ENCODE results near the gene ARHGEF1. TPM values are rescaled to one million over a fixed set of nuclear protein-coding genes. Genes with fewer than 3 reads are reported as not detected.

Gene ARHGEF1
- total RNA-seq, 2 donors from 2014 or later, result 43.8 to 104 TPM

DNA sequence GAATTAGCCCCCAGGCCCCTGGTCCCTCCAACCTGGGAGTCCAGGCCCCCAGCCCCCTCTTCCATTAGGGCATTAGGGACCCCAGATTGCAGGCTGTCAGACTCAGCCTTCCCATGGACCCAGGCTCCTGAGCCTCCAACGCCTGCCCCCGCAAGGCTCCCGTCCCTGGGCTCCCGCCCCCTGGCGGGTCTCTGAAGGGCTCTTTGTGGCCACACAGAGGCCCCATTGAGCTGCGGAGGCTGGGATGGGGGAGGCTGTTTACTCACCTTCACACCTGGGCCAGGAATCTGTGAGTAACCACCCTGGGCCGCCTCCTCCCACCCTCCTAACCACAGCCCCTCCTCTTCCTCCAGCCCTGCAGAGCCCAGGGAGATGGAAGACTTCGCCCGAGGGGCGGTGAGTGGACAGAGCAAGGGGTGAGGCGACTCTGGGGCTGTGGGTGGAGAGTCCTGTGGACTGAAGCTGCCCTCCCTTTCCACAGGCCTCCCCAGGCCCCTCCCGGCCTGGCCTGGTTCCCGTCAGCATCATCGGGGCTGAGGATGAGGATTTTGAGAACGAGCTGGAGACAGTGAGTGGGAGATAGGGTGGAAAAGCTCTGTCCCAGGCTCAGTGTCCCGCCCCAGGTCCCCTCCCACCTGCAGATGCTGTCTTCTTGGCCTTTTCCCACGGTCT lies 4.9 kb downstream of the ARHGEF1 start:
- no peak for TF ChIP-seq POLR2A (IDR thresholded peaks at IDR 0.05)
- TF ChIP-seq, protein P1, sequence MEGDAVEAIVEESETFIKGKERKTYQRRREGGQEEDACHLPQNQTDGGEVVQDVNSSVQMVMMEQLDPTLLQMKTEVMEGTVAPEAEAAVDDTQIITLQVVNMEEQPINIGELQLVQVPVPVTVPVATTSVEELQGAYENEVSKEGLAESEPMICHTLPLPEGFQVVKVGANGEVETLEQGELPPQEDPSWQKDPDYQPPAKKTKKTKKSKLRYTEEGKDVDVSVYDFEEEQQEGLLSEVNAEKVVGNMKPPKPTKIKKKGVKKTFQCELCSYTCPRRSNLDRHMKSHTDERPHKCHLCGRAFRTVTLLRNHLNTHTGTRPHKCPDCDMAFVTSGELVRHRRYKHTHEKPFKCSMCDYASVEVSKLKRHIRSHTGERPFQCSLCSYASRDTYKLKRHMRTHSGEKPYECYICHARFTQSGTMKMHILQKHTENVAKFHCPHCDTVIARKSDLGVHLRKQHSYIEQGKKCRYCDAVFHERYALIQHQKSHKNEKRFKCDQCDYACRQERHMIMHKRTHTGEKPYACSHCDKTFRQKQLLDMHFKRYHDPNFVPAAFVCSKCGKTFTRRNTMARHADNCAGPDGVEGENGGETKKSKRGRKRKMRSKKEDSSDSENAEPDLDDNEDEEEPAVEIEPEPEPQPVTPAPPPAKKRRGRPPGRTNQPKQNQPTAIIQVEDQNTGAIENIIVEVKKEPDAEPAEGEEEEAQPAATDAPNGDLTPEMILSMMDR (IDR thresholded peaks at IDR 0.05), result peak in 4 of 7 experiments; percentile 21 to 50 (median 34)
- no peaks in the 10 kb centered on the region for H3K27me3 ChIP-seq
- DNase-seq (peak; percentile 58 to 76 (median 72)), ATAC-seq (peak; percentile 16)
- peaks cover 36% of the 10 kb centered on the region for H3K4me1 ChIP-seq
- 31 to 32% methylated on average over 10 to 16 of the region's 17 CpGs for WGBS, 2 donors
- no peak overlapping the region for H3K4me3 ChIP-seq
- H3K9me3 ChIP-seq, result no peaks in the 10 kb centered on the region
- intact Hi-C loops (cut with DNase I), result no loop called here
- H3K36me3 ChIP-seq (replicated peaks in 1 of 2; ENCODE audit: insufficient read depth in 1 of 2, low read depth in 2 of 2), result no peaks in the 10 kb centered on the region
- H3K27ac ChIP-seq, result peak overlapping the region in 3 of 4 donors; percentile 43 to 72 (median 54)

GRCh38 chr19:41888926-41889325 lies 5.9 kb downstream of the ARHGEF1 start:
- DNase-seq, result no peak
- ATAC-seq, result no peak
- H3K27me3 ChIP-seq, result no peaks in the 10 kb centered on the region
- H3K9me3 ChIP-seq, result no peaks in the 10 kb centered on the region
- WGBS, 2 donors, result 82 to 91% methylated on average over 12 of the region's 12 CpGs
- peaks cover 36% of the 10 kb centered on the region for H3K4me1 ChIP-seq
- H3K27ac ChIP-seq, result no peak overlapping the region
- intact Hi-C loops (cut with DNase I), result no loop called here
- no peaks in the 10 kb centered on the region for H3K36me3 ChIP-seq (replicated peaks in 1 of 2; ENCODE audit: insufficient read depth in 1 of 2, low read depth in 2 of 2)
- no peak overlapping the region for H3K4me3 ChIP-seq
- TF ChIP-seq POLR2A (IDR thresholded peaks at IDR 0.05), result no peak
- TF ChIP-seq, protein P1 (IDR thresholded peaks at IDR 0.05), result no peak

- Histone ChIP-seq H3K36me3 (replicated peaks in 1 of 2; ENCODE audit: insufficient read depth in 1 of 2, low read depth in 2 of 2) (peaks cover 0 to 2% of the 10 kb centered on the region in 2 donors), H3K27me3 (no peaks in the 10 kb centered on the region), H3K9me3 (no peaks in the 10 kb centered on the region), H3K27ac (no peak overlapping the region), H3K4me3 (no peak overlapping the region), H3K4me1 (peaks cover 32% of the 10 kb centered on the region)
- ATAC-seq (no peak), DNase-seq (no peak)
- intact Hi-C loops (cut with DNase I), result loop anchor here (5.0 kb wide), 1 partner anchor 37 kb away; the partner anchor contains the start of gene ERFL
- TF ChIP-seq, protein P1 (IDR thresholded peaks at IDR 0.05), result no peak
- TF ChIP-seq POLR2A (IDR thresholded peaks at IDR 0.05), result no peak
- 78 to 97% methylated on average over 4 to 8 of the region's 8 CpGs for WGBS, 2 donors
These were observed 6.9 kb downstream of the ARHGEF1 start for GRCh38 chr19:41889896-41890295.

DNA sequence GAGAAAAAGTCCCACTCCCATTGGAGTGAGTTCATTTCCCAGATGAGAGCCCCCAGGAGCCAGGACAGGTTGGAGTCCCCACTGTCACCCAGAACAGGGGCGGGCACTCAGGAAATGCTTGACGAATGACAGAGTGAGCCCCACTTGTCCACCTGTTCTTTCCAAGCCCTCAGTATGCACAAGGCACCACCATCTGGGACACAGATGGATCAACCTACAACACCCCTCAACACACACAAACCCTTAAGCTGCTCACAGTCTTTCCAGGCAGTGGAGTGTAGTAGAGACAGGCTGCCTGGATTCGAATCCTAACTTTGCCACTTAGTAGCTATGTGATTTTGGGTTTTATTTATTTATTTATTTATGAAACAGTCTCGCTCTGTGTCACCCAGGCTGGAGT lies 8.0 kb downstream of the ARHGEF1 start:
- Histone ChIP-seq H3K27me3 (no peaks in the 10 kb centered on the region), H3K27ac (no peak overlapping the region), H3K9me3 (no peaks in the 10 kb centered on the region), H3K4me1 (peaks cover 23% of the 10 kb centered on the region), H3K36me3 (replicated peaks in 1 of 2; ENCODE audit: insufficient read depth in 1 of 2, low read depth in 2 of 2) (peaks cover 0 to 10% of the 10 kb centered on the region in 2 donors), H3K4me3 (no peak overlapping the region)
- TF ChIP-seq, protein P1 (IDR thresholded peaks at IDR 0.05), result no peak
- no peak for TF ChIP-seq POLR2A (IDR thresholded peaks at IDR 0.05)
- WGBS, 2 donors, result 96 to 97% methylated on average over 2 to 4 of the region's 4 CpGs
- DNase-seq (no peak), ATAC-seq (no peak)
- intact Hi-C loops (cut with DNase I), result loop anchor here (5.0 kb wide), 1 partner anchor 36 kb away; the partner anchor contains the start of gene ERFL

Data from body of pancreas (tissue), 4 donors.